HG02852 (cell line): ENCODE results near the gene HDGFL3.
"Not testable (repeated sequence)": the region's sequence is repeated elsewhere in the genome, so short reads cannot be mapped to it uniquely, and the experiment has no call there.

Experiments used
- ATAC-seq: cut with Tn5 transposase; IDR thresholded peaks from one replicate; pipeline ENCODE4 v1.9.1; 2021; ENCODE audit warnings: mild to moderate bottlenecking, moderate library complexity; ENCODE audit not compliant: unreplicated experiment

HDGFL3 gene

GRCh38 chr15:83106994-83107840 lies 100.4 kb downstream of the HDGFL3 start, which contains the start of gene TM6SF1:
Gene TM6SF1 (plus strand): TSS chr15:83107645. CDS start chr15:83107681, 36 bp downstream.
- peak; percentile 48 for ATAC-seq

DNA sequence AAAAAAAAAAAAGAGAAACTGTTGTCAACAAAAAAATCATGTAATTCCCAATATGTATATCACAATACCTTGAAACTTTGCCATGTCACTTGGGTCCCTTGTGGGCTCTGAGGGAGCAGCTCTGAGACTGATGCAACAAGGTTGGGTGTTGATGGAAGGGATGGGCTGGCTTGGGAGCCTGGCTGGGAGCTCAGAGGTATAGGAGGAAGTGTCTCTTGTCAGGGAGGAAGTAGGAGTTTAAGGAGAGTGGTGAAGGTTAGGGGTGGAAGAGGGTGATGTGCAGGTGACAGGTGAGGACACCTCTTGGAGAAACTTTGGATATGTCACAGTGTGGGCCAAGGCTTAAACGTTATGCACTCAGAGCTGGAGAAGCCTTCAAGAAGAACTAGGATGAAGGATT lies 102.2 kb downstream of the HDGFL3 start:
- ATAC-seq: no peak

DNA sequence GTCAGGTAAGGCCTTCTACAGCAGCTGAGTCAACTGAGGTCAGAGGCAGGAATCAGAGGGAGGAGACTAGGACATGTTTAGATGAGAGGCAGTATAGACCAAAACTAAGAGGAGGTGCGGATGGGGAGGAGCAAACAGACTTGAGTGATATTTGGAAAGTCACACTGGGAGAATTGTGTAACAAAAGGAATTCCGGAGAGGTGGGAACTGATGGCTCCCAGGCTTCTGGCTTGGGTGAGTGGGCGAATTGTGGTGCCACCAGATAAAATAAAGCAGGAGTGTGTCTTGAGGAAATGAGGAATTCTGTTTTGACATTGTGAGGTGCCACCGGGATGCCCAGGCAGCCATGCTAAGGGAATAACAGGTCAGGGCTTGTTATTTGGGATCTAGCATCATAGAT lies 103.5 kb downstream of the HDGFL3 start:
- ATAC-seq: no peak

DNA sequence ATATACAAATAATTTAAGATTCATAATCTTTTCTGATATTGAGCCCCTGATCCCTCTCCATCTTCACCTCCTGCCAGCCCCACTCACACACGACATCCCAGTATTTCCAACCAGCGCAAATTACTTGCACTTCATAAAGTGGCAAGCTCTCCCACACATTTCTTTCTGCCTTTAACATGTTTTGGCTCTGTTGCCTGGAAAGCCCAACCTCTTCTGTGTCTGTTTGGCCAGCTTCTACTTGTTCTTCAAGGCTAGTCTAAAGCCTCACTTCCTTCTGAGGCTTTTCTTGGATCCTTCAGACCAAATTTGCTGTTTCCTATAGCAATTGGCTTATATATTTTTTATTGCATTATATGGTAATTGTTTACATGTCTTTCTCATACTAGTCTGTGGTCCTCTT lies 105.3 kb downstream of the HDGFL3 start:
- no peak for ATAC-seq

- no peak for ATAC-seq
These were observed 107.5 kb downstream of the HDGFL3 start for GRCh38 chr15:83100097-83100646.

DNA sequence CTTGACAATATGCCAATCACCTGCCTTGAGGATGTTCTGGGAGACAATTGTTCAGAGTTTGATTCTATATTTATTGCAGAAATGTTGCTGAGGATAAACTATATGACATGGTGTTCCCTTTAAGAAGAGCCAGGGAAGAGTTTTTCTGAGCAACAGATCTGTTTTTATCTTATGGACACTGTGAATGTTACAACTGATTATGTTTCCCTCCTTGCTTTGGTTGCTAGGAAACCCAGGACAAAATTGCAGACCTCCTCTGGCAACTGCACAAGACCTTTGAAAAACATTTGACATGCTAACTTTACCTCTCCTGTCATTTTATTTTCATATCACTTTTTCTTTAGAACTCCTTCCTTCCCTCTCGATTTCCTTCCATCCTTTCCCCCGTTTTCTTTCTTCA lies 108.3 kb downstream of the HDGFL3 start:
- no peak for ATAC-seq

- ATAC-seq: no peak
These were observed 109.5 kb downstream of the HDGFL3 start for GRCh38 chr15:83098079-83098478.

- no peak for ATAC-seq
These were observed 113.0 kb downstream of the HDGFL3 start for GRCh38 chr15:83094583-83094982.

DNA sequence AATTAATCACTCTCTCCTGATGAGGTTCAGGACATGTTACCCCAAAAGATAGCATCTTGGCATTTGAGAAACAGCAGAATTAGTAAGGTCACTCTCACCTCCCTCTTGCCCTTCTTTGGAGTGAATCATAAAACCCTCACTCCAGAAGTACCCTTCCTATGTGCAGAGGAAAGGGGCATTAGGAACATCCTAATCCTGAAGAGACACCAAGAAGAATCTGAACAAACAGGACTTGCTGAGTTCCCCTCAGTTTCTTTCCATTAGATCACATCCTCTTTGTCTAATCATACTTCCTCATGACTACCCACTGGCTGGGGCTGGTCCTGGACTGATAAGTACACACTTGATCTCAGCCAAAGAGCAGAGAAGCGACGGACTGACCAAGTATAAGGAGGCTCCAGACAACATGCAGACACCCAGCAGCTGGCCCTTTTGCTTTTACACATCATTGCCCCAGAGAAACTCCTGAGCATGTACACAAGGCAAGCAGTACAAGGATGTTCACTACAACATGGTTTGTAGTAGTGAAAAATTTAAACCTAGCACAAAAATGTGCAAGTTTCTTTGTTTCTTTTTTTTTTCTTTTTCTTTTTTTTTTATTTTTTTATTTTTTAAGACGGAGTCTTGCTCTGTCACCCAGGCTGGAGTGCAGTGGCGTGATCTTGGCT lies 115.2 kb downstream of the HDGFL3 start:
- peak; percentile 87 for ATAC-seq

- ATAC-seq: not testable (repeated sequence)
These were observed 115.7 kb downstream of the HDGFL3 start for GRCh38 chr15:83091965-83092308.

- ATAC-seq: no peak
These were observed 117.2 kb downstream of the HDGFL3 start for GRCh38 chr15:83090465-83090864.

GRCh38 chr15:83088876-83089275 lies 118.7 kb downstream of the HDGFL3 start:
- ATAC-seq: no peak

DNA sequence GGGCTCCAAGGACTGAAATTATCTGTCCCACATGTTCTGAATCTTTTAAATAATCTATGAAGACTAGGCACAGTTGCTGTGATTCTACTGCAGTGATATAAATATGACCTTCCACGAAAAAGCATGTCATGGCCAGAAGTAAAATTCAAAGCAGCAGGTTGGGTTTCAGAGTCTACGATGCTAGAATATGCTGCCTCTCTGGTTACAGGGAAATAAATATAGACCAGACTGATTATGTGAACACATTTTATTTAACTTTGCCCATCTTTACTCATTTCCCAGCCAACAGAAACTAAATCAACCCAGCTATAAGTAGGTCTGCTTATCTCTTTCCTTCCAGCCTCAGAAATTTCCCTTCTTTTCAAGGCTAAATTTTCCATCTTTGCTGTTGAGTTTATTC lies 120.0 kb downstream of the HDGFL3 start:
- no peak for ATAC-seq

- ATAC-seq: not testable (repeated sequence)
These were observed 121.6 kb downstream of the HDGFL3 start for GRCh38 chr15:83085864-83086552.

- ATAC-seq: not testable (repeated sequence)
These were observed 122.2 kb downstream of the HDGFL3 start for GRCh38 chr15:83085461-83085860.

- no peak for ATAC-seq
These were observed 124.8 kb downstream of the HDGFL3 start for GRCh38 chr15:83082730-83083386.

GRCh38 chr15:83081256-83082014 lies 126.2 kb downstream of the HDGFL3 start:
- no peak for ATAC-seq

DNA sequence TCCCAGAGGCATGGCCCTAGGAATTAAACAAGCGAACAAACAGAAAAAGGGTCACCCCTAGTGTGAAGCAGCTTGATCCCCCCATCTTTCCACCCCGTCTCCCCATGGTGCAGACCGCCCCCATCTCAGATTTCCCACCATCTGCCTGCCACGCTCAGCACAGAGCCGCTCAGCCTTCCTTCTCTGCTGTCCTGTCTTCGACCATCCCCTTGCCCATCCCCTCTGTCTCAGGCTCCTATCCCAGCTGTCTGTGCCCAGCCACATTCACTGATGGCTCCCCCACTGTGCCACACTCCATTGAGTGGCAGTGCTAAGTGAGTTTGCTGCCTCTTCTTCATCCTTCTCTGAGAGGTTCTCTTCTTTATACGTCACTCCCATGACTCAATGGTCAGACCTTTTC lies 128.9 kb downstream of the HDGFL3 start:
- ATAC-seq: no peak
